Ecto neural progenitor cell (in vitro differentiated cells): ENCODE measurements around the gene CRACDL.
A peak's percentile ranks its signal among the peaks of the same experiment; 100 is the strongest.

Experiments
- DNase-seq: peaks from one replicate; pipeline ENCODE4 v3.0.0-alpha.2; 2018; ENCODE audit warnings: low spot score

Gene CRACDL

DNA sequence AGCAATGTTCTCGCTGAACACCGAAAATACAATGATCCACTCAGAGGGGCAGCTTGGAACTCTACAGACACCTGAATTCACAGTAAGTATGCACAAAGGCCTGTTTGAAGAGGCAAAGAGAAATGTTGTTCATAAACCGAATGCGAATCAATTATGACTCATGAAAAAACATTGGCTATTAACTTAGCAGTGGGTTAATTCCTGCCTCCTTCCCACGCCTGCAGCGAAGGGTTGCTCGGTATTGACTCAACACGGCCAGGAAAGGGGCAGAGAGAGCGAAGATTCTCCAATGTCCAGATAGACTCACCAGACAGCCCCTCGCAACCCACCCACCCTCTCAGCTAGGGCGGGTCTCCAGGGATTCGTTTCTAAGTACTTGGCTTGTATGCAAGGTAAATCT is 9.4 kb downstream of the CRACDL start:
- no peak for DNase-seq

DNA sequence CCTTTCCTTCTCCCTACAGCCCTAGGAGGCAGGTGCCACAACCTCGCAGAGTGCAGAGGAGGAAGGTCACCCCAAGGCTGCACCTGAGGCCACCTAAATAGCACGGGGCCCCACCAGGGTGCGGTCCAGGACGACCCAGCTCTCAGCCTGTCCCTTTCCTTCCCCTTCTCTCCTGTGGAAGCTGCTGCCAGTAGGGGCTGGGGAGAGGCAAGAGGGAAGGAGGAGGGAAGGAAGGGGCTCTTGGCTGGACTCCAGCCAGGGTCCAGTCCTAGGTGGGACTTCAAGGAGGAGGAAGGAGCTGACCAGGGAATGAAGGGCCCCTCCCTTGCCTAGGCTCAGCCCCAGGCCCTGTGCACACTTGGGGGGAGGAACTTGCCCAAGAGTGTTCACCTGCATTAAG is 11.1 kb downstream of the CRACDL start:
- DNase-seq: no peak

DNA sequence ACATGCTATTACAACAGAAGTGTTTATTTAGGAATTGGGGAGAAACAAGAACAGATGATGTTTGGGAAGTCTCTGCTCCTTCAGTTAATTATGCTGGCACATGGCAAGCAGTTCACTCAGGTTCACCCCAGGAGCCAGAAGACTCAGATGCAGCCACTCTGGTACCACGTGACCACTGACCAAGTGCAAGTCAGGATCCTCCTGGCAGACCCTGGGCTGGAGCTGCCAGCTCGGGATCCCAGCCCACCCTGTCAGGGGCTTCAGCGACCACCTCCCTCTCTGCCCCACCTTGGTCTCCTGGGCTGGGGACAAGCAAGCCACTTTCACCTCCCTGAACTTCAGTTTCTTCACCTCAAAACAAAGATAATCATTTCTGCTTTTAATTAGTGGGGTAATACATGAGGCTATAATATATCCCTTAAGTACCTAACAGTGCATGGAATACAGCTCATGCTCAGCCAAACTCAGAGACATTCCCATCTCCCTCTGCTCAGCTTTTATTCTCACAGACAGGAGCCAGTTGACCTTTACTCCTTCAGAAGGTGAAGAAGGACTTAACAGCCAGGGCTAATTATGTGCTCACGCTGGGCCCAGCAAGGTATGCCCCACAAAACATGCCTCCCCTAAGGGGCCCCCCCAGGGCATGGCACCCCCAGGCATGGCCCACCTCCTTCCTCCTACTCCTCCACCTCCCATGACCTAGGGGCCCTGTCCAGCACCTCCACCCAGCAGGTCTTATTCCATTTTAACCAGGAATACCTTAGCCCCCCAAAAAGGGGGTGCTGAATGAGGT is 11.8 kb downstream of the CRACDL start:
- no peak for DNase-seq

DNA sequence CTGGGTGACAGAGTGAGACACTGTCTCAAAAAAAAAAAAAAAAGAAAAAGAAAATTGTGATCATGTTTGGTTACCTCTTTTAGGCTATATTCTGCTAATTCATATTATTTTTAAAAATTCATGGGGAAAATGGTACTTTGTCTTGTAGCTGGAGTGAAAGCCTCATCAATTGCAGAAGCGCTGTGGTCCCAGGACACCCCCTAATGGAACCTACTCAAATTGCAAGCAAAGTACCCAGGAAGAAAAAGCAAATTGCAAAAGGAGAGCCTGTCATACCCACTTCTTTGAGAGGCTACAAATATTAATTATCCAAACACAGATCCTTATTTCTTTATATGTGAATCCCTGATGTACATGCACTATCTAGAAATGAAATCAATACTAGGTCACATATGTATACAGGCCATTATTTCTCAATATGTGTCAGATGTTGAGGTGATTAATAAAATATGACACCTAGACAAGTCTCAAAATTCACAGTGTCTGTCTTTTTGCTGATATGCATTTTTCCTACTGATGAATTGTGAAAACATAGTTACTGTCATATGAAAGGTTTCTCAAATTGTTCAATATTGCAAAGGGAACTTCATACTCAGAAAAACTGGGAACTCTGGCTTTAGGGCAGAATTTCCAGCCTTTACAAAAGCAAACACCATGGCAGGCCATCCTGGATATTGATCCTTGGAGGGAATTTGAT is 12.6 kb downstream of the CRACDL start:
- DNase-seq: no peak

DNA sequence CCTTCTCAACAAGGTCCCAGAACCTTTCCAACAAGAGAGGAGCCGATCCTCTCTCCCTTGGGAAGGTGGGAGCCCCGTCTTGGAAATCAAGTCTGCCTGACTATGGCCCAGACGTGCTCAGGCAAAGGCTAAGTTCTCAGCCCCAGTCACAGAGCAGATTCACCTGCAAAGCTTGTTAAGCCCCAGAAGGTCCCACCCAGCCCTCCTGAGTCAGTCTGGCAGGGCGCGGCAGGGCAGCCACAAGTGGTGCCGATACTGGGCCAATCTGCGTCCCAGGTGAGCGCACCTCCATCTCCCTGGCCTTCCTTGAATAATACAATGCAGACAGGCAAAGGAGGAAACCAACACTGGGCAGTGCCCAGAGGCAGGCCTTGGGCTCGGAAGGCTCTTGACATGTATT is 15.0 kb downstream of the CRACDL start:
- no peak for DNase-seq

DNA sequence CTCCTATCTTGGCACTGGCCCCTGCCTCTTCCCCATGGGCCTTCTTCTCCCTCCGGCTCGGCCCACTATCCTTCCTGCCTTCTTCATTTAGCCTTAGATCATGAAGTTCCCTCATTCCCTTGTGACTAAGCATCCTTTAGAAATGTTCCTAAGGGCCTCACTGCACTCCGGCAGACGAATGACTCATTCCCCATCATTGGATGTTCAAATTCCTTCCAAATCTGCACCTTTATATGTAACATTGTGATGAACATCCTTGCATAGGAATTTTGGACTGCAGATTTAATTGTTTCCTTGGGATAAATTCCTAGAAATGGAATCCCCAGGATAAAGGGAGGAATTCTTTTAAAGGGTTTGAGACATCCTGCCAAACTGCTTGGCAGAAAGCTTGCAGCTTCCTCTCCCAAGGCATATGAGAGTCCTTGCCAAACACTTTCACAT is 19.0 kb downstream of the CRACDL start:
- no peak for DNase-seq

DNA sequence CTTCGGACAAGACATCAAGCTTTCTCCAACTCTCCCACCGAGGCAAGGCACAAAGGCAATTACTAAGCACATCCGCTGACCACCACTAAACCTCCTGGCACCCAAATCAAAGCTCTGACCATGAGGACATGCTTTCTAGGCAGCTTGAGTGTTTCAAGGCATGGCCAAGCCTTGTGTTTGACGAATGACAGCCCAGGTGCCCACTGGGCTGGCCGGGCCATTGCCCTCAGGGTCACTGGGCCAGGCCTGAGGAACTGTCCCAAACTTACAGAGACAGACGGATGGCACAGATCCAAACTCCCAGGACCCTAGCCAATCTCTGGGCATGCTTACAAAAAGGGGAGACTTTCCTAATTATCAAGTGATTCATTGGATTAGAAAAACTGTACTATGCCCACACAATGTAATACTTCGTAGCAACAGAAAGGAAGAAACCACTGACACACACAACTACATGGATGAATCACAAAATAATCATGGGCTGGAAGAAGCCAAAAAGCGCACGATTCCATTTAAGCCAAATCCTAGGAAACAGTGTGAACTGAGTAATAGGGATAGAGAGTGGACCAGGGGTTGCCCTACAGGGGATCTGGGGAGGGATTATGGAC is 20.2 kb downstream of the CRACDL start:
- DNase-seq: no peak

DNA sequence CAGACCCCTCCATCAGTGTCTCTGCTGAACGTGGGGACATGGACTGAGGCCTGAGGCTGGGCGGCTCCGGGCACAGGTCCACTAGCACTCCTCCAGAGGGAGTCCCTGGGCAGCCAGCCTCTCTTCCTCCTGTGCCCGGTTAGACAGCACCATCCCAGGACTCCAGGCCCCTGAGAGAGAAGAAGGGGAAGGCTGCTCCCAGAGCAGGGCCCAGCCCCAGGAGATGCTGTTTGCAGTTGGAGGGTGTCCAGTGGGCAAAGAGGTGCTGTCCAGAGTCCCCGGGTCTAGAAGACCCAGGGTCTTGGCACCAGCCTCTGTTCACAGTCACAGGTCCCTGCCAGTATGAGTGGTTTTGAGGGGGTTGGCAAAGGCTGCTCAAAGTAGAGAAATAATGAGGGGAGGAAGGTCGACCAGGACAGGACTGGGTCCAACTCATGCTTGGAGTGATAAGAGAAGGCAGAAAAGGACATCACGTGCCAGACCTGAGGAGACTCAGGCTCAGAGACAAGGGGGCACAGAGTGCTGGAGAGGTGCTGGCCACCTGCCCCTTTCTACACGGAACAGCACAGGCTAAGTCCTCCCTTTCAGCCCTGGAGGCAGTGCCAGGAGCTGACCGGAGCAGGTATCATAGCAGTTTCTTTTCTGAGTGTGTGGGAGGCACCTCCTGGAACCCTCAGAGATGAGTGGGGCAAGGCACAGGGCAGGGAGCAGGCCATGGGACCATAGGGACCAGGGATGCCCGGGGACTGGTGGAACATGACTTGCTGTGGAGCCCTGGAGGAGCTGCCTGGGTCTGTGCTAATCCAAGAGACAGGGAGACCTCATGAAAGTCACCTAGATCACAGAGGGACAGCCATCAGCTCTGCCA is 21.1 kb downstream of the CRACDL start:
- DNase-seq: no peak

DNA sequence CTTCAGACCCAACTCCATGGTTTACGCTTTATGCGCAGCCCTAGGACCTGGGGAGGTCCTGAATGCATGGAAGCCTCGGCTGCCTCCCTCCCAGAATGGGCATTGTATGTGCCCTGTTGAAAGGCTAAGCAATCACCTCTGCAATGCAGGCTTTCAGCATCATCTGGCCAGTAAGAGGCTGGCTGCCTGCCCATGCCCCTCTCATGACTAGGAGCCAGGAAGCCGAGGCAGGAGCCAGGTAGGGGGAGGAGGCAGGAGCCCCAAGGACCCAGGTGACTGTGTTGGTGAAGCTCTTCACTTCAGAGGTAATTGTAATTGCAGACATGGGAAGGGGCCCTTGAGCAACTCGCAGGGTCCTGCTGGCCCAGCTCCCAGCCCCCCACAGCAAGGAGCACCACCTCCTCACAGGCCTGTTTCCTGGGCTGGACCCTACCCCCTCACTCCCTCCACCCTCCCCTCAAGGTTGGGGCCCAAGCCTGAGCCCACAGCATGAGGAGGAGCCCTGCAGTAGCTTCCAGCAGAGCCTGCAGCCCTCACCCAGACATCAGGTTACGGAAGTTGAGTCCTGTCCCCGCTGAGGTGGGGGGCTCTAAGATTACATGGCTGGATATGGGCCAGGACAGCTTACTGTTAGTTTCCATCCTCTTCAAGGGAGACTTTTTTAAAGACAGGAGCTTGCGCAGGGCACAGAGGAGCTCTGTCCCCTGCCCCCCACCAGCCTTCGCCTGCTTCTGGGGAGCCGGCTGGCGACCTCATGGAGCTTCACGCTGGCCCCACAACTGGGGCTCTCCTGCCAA is 21.9 kb downstream of the CRACDL start:
- DNase-seq: no peak

DNA sequence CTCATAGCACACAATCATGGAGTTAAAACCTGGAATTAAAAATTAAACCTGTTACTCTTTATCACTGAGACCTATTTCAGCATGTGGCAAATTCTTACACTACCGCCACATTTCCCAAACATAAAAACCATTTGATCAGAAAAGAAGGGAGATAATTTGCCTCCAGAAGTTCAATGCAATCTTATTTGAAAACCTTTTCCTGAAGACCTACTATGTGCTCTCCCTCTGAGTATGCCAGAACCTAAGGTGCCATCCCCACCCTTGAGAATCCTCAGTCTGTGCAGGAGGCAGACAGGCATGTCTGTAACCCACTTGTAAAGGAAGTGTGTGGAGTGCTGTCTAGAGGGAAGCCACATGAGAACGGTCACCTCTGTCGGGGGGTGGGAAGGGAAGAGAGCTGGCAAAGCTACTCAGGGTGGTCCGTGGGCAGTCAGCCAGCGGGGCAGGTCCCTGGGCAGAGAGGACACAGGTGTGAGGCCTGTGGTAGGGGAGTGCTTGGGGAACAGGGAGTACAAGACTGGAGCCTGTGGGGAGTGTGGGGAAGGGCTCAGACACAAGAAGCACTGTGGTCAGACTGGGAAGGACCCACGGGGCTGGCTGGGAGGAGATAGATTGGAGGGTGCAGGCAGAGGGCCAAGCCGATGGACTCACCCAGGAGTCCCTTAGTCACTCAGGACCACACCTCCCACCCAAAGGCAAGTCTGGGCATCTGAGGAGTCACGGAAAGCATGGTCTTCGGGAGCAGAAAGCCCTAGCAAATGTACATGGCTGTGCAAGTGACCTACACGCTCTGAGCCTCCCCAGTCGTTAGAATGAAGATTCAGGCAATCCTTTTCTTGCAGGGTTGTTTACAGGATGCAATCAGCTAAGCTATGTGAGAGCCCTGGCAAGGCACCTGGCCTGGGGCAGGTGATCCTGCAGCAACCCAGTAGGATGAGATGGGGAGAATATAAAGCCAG is 22.8 kb downstream of the CRACDL start:
- peak; percentile 41 for DNase-seq

DNA sequence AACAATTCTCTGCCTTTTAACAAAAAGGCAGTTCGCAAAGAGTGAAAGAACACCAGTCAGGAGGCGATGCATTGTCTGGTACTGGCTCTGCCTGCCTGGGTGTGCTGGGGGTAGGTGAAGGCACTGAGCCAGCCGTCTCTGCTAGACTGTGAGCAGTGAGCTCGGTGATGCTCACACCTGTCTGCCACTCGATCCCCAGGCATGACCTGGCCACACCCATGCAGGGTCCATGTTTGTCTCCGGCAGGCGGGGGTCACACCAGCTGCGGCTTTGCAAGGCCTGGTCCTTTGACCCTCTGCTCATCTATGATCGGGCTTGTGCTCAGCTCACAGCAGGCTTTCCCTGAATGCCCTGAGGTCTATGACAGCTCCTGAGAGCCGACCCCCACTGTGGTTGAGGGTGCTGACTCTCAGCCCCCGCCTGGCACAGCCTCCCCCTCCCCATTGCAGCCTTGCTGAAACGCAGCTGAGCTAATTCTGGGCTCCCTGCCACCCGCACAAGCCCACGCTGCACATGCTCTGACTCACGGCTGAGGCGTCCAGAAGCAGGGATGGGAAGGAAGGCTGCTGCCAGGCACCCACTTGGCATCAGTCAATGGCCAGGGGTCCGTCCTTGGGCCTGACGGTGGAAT is 23.7 kb downstream of the CRACDL start:
- peak; percentile 44 for DNase-seq

DNA sequence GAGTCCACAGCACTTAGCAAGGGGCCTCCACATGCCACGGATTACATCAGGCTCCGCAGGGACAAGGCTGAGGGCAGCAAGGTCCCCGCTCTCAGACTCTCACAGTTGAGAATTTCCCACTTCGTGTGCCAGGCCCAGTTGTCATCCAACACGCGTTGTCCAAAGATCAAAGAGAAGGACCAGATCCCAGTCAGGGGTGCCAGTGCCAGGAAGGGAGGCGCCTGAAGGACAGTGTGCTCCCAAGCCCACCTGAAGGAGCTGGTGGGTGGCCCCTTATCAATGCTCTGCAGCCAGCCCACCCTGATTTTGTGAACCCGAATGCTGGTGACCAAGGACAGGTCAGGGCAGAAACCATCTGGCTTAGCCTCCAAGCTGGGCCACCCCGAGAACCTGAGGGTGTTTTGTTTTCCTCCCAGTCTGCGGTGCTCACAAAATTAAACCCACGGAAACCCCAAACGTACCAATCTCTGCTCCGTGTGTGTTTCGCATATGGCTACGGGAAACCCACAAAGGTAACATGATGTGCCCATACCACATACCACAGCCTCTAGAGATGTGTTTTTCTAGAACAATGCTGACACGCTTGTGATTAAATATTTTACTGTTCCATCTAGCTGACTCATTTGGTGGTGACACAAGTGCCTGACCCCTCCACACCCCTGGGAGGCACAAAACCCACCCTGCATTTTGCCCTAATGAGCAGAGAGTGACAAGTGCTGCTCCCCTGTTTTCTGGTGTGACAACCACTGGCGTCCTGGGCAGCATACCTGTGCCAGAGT is 24.5 kb downstream of the CRACDL start:
- peak; percentile 34 for DNase-seq

DNA sequence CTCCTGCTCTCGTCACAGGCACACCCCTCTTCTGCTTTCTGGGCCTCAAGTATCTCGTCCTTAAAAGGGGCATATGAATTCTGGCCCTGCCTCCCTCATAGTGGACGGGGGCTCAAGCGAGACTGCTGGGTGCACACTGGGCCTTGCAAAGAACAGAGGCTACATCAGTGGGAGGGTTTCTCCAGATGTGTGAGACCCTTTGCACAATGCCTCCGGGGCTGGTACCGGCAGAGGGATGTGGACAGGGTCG is 25.0 kb downstream of the CRACDL start:
- DNase-seq: no peak

DNA sequence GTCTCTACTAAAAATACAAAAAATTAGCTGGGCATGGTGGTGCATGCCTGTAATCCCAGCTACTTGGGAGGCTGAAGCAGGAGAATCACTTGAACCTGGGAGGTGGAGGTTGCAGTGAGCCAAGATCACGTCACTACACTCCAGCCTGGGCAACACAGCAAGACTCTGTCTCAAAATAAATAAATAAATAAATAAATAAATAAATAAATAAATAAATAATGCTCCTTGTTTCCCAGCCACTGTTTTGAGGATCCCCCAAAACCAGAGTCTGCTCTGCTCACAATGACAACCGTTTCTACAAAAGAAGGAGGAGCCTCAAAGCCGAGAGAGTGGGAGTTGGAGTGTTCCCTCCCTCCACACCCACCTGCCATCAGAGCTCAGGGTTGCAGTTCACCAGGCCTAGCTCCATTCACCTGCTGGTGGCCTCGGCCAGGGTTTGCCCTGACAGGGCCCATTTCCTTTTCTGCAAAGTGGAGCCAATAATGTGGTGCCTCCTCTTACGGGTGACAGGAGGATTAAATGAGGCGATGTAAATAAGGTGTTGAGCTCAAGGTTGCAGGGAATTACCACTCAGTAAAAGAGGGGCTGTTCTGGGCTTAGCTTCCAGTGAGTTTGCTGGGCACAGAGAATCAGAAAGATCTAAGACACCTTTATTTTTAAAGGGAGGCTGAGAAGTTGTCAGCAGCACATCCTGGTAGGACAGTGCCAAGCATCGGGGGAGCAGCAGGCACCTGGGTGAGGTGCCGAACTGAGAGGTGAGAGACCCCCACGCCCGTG is 25.5 kb downstream of the CRACDL start:
- DNase-seq: no peak

DNA sequence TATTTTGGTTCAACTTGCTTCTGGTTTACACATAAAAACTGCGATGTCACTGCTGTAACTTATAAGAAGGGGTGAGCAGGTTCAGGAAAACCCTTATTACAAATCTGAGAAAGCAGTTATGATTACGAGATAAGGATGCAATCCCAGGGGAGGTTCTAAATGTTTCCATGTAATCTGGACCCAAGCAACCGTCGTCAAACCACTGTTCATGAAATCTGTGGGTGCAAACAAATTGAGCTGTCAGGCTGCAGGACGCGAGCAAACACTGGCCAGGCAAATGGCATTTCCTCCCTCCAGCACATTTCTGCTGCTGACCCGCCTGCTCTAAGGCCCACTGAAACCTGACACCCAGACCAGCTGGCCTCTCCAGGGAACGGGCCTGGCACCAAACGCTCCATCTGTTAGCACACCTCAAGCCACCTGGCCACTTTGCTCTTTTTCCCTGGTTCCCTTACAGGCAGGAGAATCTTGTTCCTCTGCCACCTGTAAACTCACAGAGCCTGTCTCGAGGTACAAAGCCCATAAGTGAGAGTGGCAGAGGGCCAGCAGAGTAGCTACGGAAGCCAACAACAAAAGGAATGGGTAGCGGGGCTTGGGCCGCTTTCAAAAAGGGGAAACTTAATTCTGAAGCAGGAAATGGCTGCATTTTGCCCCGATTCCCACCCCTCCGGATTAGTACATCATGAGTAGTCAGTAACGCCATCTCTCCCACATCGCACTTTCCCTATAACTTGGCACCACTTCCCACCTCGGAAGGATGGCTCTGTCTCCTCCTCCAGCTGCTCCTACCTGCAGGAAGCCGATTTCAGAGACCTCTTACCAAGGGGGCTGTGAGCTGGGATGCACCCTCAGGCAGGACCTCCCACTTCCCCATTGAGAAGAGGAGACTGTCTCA is 26.5 kb downstream of the CRACDL start:
- peak; percentile 75 for DNase-seq

DNA sequence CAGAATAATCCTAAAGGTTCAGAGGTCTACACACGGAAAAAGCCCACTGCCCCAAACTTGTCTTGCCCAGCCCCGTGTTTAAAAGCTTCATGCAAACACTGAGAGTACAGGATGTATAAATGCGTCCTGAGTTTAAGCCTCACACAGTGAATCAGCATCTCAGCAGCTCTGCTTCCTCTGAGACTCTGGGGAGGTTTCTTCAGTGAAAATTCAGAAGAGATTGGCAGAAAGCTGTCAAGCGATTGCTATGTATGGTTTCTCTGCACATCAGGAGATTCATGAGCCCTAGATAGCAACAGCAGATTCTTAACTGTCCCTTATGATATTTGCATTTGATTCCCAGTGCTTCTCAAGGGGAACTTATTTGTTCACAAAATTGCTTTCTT is 27.1 kb downstream of the CRACDL start:
- no peak for DNase-seq
